Testis (tissue), 3 donors: ENCODE results near the gene IER5. TPM values are rescaled to one million over a fixed set of nuclear protein-coding genes. Genes with fewer than 3 reads are reported as not detected.

ENCODE experiments used
- DNase-seq: peaks from one replicate; pipeline ENCODE4 v3.0.0-alpha.2; 2019
- H3K27ac ChIP-seq, 2 donors: fragments of 200-600 bp; sonication (generic); one replicate each; pipeline ENCODE4 v1.5.1; 2019
- H3K27me3 ChIP-seq: fragments of 200-600 bp; sonication (generic); one replicate; pipeline ENCODE4 v1.5.1; 2019
- H3K36me3 ChIP-seq: fragments of 200-600 bp; sonication (generic); one replicate; pipeline ENCODE4 v1.5.1; 2017; ENCODE audit warnings: low read depth; ENCODE audit errors: missing control alignments
- H3K4me1 ChIP-seq: fragments of 200-600 bp; sonication (generic); one replicate; pipeline ENCODE4 v1.5.1; 2019
- H3K4me3 ChIP-seq, 2 donors: fragments of 200-600 bp; sonication (generic); one replicate each; pipeline ENCODE4 v1.5.1; 2017 to 2019
- H3K9me3 ChIP-seq: fragments of 200-600 bp; sonication (generic); one replicate; pipeline ENCODE4 v1.5.1; 2017
- POLR2A ChIP-seq: fragments of 450-650 bp; IDR thresholded peaks from one replicate; pipeline ENCODE4 v1.6.1; 2017; ENCODE audit warnings: antibody characterized with exemption, mild to moderate bottlenecking, moderate library complexity
- WGBS, 2 donors: methylation state at CpG; one replicate each; pipeline ENCODE4 v1.1.5; 2018; 5-methylcytosine and 5-hydroxymethylcytosine counted together
- intact Hi-C: fragments of 100-400 bp; cut with DNase I; formaldehyde crosslinking; loops from one replicate; pipeline ENCODE4 v1.15.1; 2023; ENCODE audit warnings: low total_unique reads
- polyA plus RNA-seq: library from polyadenylated mRNA; stranded (reverse); fragments of 350-450 nt; fragmentation: Illumina TruSeq; extraction: RNeasy Lipid Tissue Mini Kit (QIAGEN cat#74804); gene quantifications from one replicate; pipeline ENCODE4 v1.2.3, GENCODE V29; 2014; ENCODE audit warnings: low read depth, low replicate concordance; ENCODE audit not compliant: insufficient read depth
- total RNA-seq, 2 donors: library from RNA; depleted of rRNA; stranded (reverse); fragments of >200 nt; gene quantifications; one replicate each; pipeline ENCODE4 v1.2.3, GENCODE V29; 2016
- TF ChIP-seq, protein P1 (sequence below), 3 experiments: fragments of 450-650 bp in 2 of 3; fragments of 200-600 bp in 1 of 3; sonication (generic) in 1 of 3; IDR thresholded peaks; one replicate each; pipeline ENCODE4 v1.5.1; 2016 to 2019; ENCODE audit warnings: antibody characterized with exemption in 3 of 3, mild to moderate bottlenecking in 2 of 3, moderate library complexity in 1 of 3

IER5 gene
- total and polyA plus RNA-seq, 3 donors from 2014 or later = 7.1 to 13.3 (median 10.3) TPM

DNA sequence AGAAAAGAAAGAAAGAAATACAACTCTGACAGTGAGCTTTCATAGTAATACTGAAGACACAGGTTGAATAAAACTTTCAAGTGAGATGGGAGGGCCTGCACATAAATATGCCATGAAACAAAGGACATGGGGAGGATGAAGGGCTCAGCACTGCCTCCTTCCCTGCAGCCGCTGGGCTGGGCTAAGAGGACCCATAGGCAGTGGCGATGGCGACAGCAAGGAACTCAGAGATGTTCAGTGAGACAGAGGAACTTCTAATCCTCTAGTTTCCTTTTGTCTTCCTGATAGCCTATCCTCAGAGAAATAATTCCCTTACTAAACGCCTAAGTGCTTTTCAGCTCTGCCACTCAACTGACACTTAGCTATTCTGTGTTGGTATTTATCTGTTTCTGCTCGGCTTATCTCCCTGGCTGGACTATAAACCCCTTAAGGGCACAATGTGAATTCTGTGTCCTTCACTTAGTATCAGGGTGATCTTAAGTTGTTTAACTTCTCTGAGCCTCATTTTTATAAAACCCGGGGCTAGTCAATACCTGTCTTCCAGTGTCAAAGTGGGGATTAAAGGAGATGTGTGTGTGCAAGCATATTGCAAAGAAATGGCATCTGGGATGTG, 24.4 kb upstream of the IER5 start:
- no peaks in the 10 kb centered on the region for H3K9me3 ChIP-seq
- H3K36me3 ChIP-seq = no peaks in the 10 kb centered on the region
- intact Hi-C loops = no loop called here
- WGBS, 2 donors = 62 to 66% methylated on average over 6 of the region's 6 CpGs
- TF ChIP-seq, protein P1, sequence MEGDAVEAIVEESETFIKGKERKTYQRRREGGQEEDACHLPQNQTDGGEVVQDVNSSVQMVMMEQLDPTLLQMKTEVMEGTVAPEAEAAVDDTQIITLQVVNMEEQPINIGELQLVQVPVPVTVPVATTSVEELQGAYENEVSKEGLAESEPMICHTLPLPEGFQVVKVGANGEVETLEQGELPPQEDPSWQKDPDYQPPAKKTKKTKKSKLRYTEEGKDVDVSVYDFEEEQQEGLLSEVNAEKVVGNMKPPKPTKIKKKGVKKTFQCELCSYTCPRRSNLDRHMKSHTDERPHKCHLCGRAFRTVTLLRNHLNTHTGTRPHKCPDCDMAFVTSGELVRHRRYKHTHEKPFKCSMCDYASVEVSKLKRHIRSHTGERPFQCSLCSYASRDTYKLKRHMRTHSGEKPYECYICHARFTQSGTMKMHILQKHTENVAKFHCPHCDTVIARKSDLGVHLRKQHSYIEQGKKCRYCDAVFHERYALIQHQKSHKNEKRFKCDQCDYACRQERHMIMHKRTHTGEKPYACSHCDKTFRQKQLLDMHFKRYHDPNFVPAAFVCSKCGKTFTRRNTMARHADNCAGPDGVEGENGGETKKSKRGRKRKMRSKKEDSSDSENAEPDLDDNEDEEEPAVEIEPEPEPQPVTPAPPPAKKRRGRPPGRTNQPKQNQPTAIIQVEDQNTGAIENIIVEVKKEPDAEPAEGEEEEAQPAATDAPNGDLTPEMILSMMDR (IDR thresholded peaks at IDR 0.05) = no peak
- no peak overlapping the region for H3K27ac ChIP-seq
- no peaks in the 10 kb centered on the region for H3K27me3 ChIP-seq
- H3K4me3 ChIP-seq = no peak overlapping the region
- H3K4me1 ChIP-seq = no peaks in the 10 kb centered on the region
- no peak for DNase-seq

DNA sequence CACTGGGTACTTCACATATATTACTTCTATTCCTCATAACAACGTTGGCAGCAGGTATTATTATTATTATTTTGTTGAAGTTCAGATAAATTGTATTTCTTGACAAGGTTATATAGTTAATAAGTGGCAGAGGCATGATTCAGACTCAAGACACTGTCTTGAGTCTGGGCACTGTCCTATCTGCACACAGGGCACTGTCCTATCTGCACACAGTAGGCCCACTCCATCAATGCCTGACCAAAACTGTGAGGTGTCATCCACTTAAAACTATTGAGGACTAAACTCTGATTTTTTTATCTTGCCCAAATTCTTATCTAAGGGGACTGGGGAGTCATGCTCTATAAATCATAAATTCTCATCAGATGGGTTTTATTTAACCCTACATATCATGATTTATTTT, 23.8 kb upstream of the IER5 start:
- intact Hi-C loops = no loop called here
- Histone ChIP-seq H3K27me3 (no peaks in the 10 kb centered on the region), H3K36me3 (no peaks in the 10 kb centered on the region), H3K9me3 (no peaks in the 10 kb centered on the region), H3K4me3 (no peak overlapping the region), H3K27ac (no peak overlapping the region), H3K4me1 (no peaks in the 10 kb centered on the region)
- DNase-seq = no peak
- WGBS, 2 donors = 76 to 77% methylated on average over 1 of the region's 1 CpG
- TF ChIP-seq POLR2A = no peak
- TF ChIP-seq, protein P1 (IDR thresholded peaks at IDR 0.05) = no peak

DNA sequence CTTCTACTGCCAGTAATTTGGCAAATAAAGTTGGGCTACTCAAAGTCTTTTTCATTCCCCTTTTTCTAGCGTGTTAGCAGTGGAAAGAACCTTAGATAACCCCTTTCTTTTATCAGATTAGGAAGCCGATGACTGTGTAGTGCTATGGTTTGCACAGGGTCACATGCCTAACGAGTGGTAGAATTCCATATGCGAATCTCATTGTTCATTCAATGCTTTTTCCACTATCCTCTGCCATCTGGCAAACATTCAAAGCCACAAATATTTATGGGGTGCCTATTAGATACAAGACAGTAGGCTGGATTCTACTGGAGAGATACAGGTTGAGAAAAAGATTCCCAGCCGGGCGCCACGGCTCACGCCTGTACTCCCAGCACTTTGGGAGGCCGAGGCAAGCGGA, 14.9 kb upstream of the IER5 start:
- H3K27me3 ChIP-seq = no peaks in the 10 kb centered on the region
- WGBS, 2 donors = 84 to 87% methylated on average over 10 of the region's 10 CpGs
- H3K4me3 ChIP-seq = no peak overlapping the region
- intact Hi-C loops = no loop called here
- no peak overlapping the region for H3K27ac ChIP-seq
- no peaks in the 10 kb centered on the region for H3K36me3 ChIP-seq
- no peak for DNase-seq
- H3K9me3 ChIP-seq = no peaks in the 10 kb centered on the region
- no peaks in the 10 kb centered on the region for H3K4me1 ChIP-seq
- TF ChIP-seq, protein P1 (IDR thresholded peaks at IDR 0.05) = no peak
- TF ChIP-seq POLR2A = no peak

DNA sequence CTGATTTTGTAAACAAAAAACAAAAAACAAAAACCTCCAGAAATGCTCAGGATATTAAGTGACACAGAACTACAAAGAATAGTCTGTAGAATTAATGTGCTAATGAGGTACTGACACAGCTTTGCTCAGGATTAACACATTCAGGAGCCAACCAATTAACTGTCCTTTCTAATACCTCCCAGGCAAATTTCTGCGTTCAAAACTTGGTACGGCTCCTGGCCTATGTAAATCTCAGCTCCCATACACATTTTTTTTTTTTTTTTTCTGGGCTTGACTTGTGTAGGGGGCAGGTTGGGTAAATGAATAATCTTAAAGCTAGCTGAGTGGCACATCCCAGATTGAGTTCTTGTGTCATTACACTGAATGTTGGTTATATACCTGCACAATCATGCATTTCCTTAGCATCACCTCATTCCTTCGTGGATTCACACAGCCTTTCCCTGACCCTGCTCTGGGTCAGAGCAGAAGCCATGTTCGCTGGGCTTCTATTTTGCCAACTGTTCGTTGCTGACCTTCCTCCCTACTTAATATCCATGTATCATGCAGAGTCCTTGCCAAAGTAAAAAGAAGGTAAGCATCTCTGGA, 12.6 kb upstream of the IER5 start:
- intact Hi-C loops = no loop called here
- no peak overlapping the region for H3K27ac ChIP-seq
- H3K9me3 ChIP-seq = no peaks in the 10 kb centered on the region
- H3K4me1 ChIP-seq = no peaks in the 10 kb centered on the region
- no peak overlapping the region for H3K4me3 ChIP-seq
- no peak for TF ChIP-seq POLR2A
- TF ChIP-seq, protein P1 (IDR thresholded peaks at IDR 0.05) = no peak
- H3K27me3 ChIP-seq = no peaks in the 10 kb centered on the region
- DNase-seq = no peak
- 82 to 92% methylated on average over 5 of the region's 5 CpGs for WGBS, 2 donors
- H3K36me3 ChIP-seq = no peaks in the 10 kb centered on the region

DNA sequence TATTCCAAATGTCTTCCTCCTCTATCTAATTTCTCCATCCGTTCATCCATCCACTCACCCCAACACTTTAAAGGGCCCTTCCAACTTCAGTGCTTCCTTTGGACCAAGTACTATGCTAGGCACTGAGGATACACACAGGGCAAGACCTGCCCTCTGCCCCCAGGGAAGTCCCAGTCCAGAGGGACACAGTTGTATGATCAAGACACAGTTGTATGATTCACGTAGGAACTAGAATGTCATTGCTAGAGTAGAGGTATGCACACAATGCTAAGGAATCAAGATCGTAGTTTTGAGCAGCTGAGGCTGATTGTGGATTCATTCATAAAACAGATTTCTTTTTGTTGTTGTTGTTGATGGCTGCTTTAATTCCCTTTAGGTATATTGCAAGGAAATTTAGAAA, 11.6 kb upstream of the IER5 start:
- no peaks in the 10 kb centered on the region for H3K4me1 ChIP-seq
- no peaks in the 10 kb centered on the region for H3K36me3 ChIP-seq
- no peak for DNase-seq
- H3K9me3 ChIP-seq = no peaks in the 10 kb centered on the region
- no peak overlapping the region for H3K27ac ChIP-seq
- 88% methylated on average over 3 of the region's 3 CpGs for WGBS, 2 donors
- intact Hi-C loops = no loop called here
- H3K27me3 ChIP-seq = no peaks in the 10 kb centered on the region
- H3K4me3 ChIP-seq = no peak overlapping the region
- TF ChIP-seq, protein P1 (IDR thresholded peaks at IDR 0.05) = no peak
- TF ChIP-seq POLR2A = no peak
